ENCODE results near the gene SPATA2L.

SPATA2L gene

DNA sequence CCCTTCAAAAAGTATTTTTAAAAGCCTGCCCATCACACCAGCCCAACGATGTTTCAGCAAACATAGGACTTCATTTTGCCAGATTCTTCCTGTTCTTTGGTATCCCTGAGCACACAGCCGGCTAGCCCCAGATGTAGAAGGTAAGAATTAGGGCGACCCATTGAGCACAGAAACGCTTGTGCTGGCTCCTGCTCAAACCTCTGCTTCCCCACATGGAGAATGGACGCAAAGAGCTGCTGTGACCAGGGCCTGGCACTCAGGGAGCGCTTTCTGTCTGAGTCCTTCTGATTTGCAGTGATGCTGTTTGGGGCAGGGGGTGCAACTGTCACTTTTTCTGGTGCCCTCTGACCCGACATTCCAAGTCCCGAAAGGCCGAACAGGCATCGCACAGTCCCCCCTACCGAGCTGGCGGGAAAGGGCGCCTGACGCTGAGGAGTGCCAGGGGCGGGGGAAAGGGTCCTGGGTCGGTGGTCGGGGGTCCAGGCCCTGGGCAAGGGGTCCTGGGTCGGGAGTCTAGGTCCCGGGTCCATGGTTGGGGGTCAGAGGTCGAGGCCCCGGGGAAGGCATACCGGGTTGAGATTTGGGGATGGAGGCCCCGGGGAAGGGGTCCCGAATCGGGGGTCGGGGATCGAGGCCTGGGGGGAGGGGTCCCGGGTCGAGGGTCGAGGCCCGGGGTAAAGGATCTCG is 44.9 kb downstream of the SPATA2L start:
- DNase-seq (ENCODE audit: low read depth) = no peak

DNA sequence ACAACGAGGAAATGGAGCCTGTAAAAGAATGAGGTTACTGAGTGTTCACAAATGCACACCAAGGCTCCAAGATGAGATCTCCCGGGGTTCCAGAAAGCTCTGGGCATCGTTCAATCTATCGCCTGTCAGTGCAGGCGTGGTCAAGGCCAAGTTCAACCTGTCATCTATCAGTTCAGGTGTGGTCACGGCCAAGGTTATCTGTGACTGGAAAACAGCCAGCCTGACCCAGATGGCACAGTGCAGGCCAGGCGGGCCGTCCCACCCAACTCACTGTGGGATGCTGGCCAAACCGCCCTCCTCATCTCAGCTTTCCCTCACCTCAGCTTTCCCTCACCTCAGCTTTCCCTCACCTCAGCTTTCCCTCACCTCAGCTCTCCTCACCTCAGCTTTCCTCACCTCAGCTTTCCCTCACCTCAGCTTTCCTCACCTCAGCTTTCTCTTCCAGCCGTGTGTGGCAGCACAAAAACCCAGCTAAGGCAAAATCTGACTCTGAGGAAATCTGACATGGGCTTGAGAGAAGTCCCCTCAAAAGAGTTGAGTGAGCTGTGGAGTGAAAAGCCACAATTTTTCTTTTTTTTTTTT is 46.4 kb downstream of the SPATA2L start:
- no peak for DNase-seq (ENCODE audit: low read depth)

DNA sequence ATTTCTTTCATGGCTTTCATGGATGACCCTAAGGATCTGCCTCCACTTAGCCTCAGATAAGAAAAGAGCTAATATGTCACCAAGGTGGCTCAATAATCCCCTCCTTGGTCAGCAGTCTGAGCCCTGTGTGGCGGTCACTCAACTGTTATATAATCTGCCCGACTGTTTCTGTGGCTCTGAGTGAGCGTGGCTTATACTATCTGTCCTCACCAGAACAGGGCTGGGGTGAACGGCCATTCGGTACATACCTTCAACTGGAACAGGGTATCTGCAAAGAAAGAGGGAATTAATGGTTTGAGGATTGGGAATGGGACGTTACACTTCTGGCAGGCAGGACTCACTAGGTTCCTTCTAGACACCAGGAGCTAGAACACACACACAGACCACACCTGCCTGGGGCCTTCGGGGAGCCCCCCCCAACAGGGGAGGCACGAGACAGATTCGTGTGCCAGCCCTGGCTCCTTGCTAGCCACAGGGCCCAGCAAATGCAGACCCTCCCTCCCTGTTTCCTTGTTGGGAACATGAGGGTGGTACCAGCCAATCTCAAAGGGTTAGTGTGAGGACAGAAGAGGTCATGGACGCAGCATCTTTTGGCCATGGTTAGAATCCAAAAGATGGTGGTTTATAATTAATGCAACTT is 47.7 kb downstream of the SPATA2L start:
- DNase-seq (ENCODE audit: low read depth) = no peak

DNA sequence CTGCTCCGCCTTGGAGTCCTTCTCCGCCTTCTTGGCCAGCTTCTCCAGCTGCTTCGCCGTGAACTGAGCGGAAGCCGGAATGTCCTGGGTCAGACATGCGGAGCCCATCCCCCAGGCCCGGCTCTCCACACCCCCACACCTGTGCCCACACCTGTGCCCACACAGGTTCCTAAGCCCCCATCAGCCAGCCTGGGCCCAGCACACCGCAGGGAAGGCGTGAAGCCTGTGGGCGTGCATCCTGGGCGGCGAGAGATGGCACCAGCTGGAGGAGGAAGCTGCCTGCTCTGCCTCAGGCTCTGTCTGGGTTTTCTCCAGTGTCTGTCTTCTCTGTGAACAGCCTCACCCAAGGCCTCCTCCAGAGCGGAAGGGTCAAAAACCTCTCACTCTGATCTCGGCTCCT is 49.9 kb downstream of the SPATA2L start:
- DNase-seq (ENCODE audit: low read depth) = no peak

DNA sequence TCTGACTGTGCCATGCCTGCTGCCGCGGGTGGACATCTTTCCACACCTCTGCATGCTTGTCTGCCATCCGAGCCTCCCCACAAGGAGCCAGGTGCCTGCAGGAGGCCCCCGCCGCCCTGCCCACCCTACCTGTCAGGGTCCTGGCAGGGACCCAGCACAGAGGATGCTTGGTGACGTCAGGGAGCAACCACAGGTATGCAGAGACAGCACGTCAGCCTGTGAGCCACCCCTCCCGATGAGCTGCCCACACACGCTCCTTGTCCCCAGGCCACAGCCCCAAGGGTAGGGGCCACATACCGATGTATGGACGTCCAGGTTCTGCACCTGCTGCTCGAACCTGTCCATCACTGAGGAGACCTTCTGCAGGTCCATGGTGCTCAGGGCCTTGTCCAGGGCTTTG is 54.6 kb downstream of the SPATA2L start:
- DNase-seq (ENCODE audit: low read depth) = no peak
